ENCODE data around the gene PTPRM.

Gene PTPRM

GRCh38 chr18:7894592-7894991 lies 327.5 kb downstream of the PTPRM start:
- no peak for DNase-seq (ENCODE audit: low read depth in 1 of 2, low spot score in 1 of 2)
- in situ Hi-C loops (cut with HindIII; ENCODE audit: low pct_unique_long_range_greater_than_20kb, low sequenced_read_pairs), result no loop called here
- no peak for TF ChIP-seq JUND (IDR thresholded peaks at IDR 0.05; ENCODE audit: low read depth)

GRCh38 chr18:7895346-7895745 lies 328.2 kb downstream of the PTPRM start:
- no peak for DNase-seq (ENCODE audit: low read depth in 1 of 2, low spot score in 1 of 2)
- no peak for TF ChIP-seq JUND (IDR thresholded peaks at IDR 0.05; ENCODE audit: low read depth)
- in situ Hi-C loops (cut with HindIII; ENCODE audit: low pct_unique_long_range_greater_than_20kb, low sequenced_read_pairs), result no loop called here

GRCh38 chr18:7896161-7896560 lies 329.0 kb downstream of the PTPRM start:
- no peak for TF ChIP-seq JUND (IDR thresholded peaks at IDR 0.05; ENCODE audit: low read depth)
- in situ Hi-C loops (cut with HindIII; ENCODE audit: low pct_unique_long_range_greater_than_20kb, low sequenced_read_pairs), result no loop called here
- no peak for DNase-seq (ENCODE audit: low read depth in 1 of 2, low spot score in 1 of 2)

- TF ChIP-seq JUND (IDR thresholded peaks at IDR 0.05; ENCODE audit: low read depth), result no peak
- in situ Hi-C loops (cut with HindIII; ENCODE audit: low pct_unique_long_range_greater_than_20kb, low sequenced_read_pairs), result no loop called here
- no peak for DNase-seq (ENCODE audit: low read depth in 1 of 2, low spot score in 1 of 2)
Measured at GRCh38 chr18:7896805-7897518, 329.8 kb downstream of the PTPRM start.

GRCh38 chr18:7898181-7898580 lies 331.1 kb downstream of the PTPRM start:
- no peak for DNase-seq (ENCODE audit: low read depth in 1 of 2, low spot score in 1 of 2)
- in situ Hi-C loops (cut with HindIII; ENCODE audit: low pct_unique_long_range_greater_than_20kb, low sequenced_read_pairs), result no loop called here
- no peak for TF ChIP-seq JUND (IDR thresholded peaks at IDR 0.05; ENCODE audit: low read depth)

- no peak for TF ChIP-seq JUND (IDR thresholded peaks at IDR 0.05; ENCODE audit: low read depth)
- in situ Hi-C loops (cut with HindIII; ENCODE audit: low pct_unique_long_range_greater_than_20kb, low sequenced_read_pairs), result no loop called here
Measured at GRCh38 chr18:7899078-7899477, 332.0 kb downstream of the PTPRM start.

GRCh38 chr18:7900091-7900490 lies 333.0 kb downstream of the PTPRM start:
- no peak for TF ChIP-seq JUND (IDR thresholded peaks at IDR 0.05; ENCODE audit: low read depth)

More at GRCh38 chr18:7899078-7899477, 332.0 kb downstream of the PTPRM start:
- DNase-seq (ENCODE audit: low read depth in 1 of 2, low spot score in 1 of 2), result no peak

GRCh38 chr18:7901657-7902056 lies 334.5 kb downstream of the PTPRM start:
- DNase-seq (ENCODE audit: low read depth in 1 of 2, low spot score in 1 of 2), result no peak
- in situ Hi-C loops (cut with HindIII; ENCODE audit: low pct_unique_long_range_greater_than_20kb, low sequenced_read_pairs), result no loop called here
- no peak for TF ChIP-seq JUND (IDR thresholded peaks at IDR 0.05; ENCODE audit: low read depth)

More at GRCh38 chr18:7900091-7900490, 333.0 kb downstream of the PTPRM start:
- DNase-seq (ENCODE audit: low read depth in 1 of 2, low spot score in 1 of 2), result no peak
- in situ Hi-C loops (cut with HindIII; ENCODE audit: low pct_unique_long_range_greater_than_20kb, low sequenced_read_pairs), result no loop called here

- no peak for TF ChIP-seq JUND (IDR thresholded peaks at IDR 0.05; ENCODE audit: low read depth)
- in situ Hi-C loops (cut with HindIII; ENCODE audit: low pct_unique_long_range_greater_than_20kb, low sequenced_read_pairs), result no loop called here
- DNase-seq (ENCODE audit: low read depth in 1 of 2, low spot score in 1 of 2), result no peak
Measured at GRCh38 chr18:7902399-7902839, 335.3 kb downstream of the PTPRM start.

GRCh38 chr18:7904529-7904928 lies 337.4 kb downstream of the PTPRM start:
- no peak for DNase-seq (ENCODE audit: low read depth in 1 of 2, low spot score in 1 of 2)
- no peak for TF ChIP-seq JUND (IDR thresholded peaks at IDR 0.05; ENCODE audit: low read depth)
- in situ Hi-C loops (cut with HindIII; ENCODE audit: low pct_unique_long_range_greater_than_20kb, low sequenced_read_pairs), result no loop called here

GRCh38 chr18:7908681-7909299 lies 341.7 kb downstream of the PTPRM start:
- TF ChIP-seq JUND (IDR thresholded peaks at IDR 0.05; ENCODE audit: low read depth), result no peak
- in situ Hi-C loops (cut with HindIII; ENCODE audit: low pct_unique_long_range_greater_than_20kb, low sequenced_read_pairs), result no loop called here
- no peak for DNase-seq (ENCODE audit: low read depth in 1 of 2, low spot score in 1 of 2)

- no peak for DNase-seq (ENCODE audit: low read depth in 1 of 2, low spot score in 1 of 2)
- no peak for TF ChIP-seq JUND (IDR thresholded peaks at IDR 0.05; ENCODE audit: low read depth)
- in situ Hi-C loops (cut with HindIII; ENCODE audit: low pct_unique_long_range_greater_than_20kb, low sequenced_read_pairs), result no loop called here
Measured at GRCh38 chr18:7914834-7915670, 347.9 kb downstream of the PTPRM start.

- TF ChIP-seq JUND (IDR thresholded peaks at IDR 0.05; ENCODE audit: low read depth), result no peak
- in situ Hi-C loops (cut with HindIII; ENCODE audit: low pct_unique_long_range_greater_than_20kb, low sequenced_read_pairs), result no loop called here
- DNase-seq (ENCODE audit: low read depth in 1 of 2, low spot score in 1 of 2), result no peak
Measured at GRCh38 chr18:7918701-7919100, 351.6 kb downstream of the PTPRM start.
